Subcutaneous adipose tissue (tissue), 4 donors: ENCODE results near the gene NEFH. TPM values are rescaled to one million over a fixed set of nuclear protein-coding genes. Genes with fewer than 3 reads are reported as not detected.

ENCODE experiments used
- CTCF ChIP-seq: fragments of 450-650 bp; IDR thresholded peaks from one replicate; pipeline ENCODE4 v1.5.1; 2016; ENCODE audit warnings: low read depth, mild to moderate bottlenecking, control low read depth, antibody characterized with exemption, moderate library complexity
- total RNA-seq, 4 donors: library from RNA; depleted of rRNA; stranded (reverse); fragments of >200 nt; gene quantifications; one replicate each; pipeline ENCODE4 v1.1.0, GENCODE V29; 2016

The NEFH gene
- total RNA-seq, 4 donors from 2014 or later: 0.19 to 0.66 (median 0.41) TPM

DNA sequence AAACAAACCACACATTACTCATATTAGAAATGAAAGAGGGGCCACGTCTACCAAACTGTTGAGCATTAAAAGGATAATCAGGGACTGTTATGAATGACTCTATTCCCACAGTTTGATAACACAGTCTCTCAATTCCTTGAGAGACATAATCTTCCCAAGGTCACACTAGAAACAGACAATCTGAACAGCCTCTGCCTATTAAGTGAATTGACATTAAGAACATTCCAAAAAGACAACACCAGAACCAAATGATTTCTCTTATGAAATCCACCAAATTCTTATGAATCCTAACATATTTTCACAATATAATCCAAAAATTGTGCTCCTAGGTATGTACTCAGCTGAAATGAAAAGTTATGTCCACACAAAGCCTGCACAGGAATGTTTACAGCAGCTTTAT is 37.0 kb upstream of the NEFH start:
- no peak for TF ChIP-seq CTCF

DNA sequence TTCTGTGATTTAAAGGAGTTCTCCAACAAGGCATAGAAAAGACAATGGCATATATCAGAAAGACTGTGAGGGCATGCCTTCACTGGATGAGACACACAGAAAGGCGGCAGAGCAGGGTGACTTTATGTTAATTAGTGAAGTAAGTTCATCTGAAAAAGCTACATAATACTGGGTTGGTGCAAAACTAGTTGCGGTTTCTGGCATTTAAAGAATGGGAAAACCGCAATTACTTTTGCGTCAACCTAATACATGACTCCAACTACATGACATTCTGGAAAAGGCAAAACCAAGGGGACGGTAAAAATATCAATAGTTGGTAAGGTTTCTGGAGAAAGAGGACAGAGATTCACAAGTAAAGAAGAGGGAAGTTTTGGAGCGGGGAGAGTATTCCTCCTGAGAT is 36.6 kb upstream of the NEFH start:
- TF ChIP-seq CTCF: no peak

- TF ChIP-seq CTCF: no peak
Observed at GRCh38 chr22:29443861-29444792, 35.9 kb upstream of the NEFH start.

DNA sequence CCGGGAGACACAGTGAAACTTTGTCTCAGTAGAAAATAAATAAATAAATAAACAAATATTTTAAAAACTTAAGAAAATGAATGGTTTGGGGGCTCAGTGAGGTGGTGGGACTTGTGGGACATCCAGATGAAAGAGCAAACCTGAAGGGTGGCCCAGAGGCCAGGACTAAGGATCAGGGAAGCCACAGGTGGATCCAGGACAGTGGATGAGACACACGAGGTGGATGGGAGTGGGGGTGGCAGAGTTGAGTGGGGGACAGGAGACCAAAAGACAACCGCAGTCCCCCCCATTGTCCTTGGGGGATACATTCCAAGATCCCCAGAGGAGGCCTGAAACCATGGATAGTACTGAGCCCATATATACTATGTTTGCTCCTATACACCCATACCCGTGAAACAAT is 34.5 kb upstream of the NEFH start:
- no peak for TF ChIP-seq CTCF

GRCh38 chr22:29447906-29448305 is 32.1 kb upstream of the NEFH start:
- no peak for TF ChIP-seq CTCF

DNA sequence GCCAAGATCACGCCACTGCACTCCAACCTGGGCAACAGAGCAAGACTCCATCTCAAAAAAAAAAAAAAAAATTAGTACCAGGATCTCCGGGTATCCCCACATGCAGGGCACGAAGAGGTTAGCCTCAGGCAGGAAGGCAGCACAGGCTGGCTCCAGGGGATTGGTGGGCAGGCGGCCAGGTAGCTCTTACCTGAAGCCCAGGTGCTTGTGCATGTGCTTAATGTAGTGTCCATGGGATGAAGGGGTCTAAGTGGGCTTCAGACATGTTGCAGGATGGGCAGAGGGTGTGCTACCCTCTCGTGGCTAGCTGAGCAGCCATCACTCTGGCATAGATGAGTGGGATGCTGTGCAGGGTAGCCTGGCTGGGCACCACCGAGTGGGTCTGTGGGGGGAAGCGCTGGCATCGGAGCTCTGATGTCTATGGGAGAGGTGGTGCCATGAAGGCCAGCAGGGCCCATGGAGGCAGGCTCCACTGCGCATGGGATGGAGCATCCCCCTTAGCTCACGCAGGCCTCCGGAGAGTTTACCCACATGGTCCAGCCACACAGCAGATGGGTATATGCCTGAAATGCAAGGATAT is 30.6 kb upstream of the NEFH start:
- no peak for TF ChIP-seq CTCF

DNA sequence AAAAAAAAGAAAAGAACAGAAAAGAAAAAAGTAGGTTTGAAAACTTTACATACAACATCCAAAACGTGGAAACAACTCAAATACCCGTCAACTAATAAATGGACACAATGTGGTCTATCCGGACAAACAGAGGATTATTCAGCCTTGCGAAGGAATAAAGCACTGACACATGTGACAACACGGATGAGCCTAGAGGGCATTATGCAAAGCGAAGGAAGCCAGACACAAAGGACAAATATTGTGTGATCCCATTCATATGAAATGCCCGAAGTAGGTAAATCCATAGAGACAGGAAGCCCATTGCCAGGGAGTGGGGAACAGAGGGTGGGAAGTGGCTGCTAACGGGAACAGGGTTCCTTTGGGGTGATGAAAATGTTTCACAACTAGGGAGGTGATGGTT is 29.8 kb upstream of the NEFH start:
- TF ChIP-seq CTCF: no peak
